AG09309 (cell line): ENCODE measurements around the gene DSG3.

Experiments used
- DNase-seq: peaks from one replicate; pipeline ENCODE4 v3.0.0-alpha.2; 2010; ENCODE audit warnings: low read depth
- H3K4me3 ChIP-seq: 2 replicates; pipeline ENCODE4 v1.5.1; 2011; ENCODE audit warnings: mild to moderate bottlenecking, low read depth, low read length, moderate library complexity; ENCODE audit not compliant: control insufficient read depth
- TF ChIP-seq, protein P1 (sequence below): IDR thresholded peaks from 2 replicates; pipeline ENCODE4 v1.5.1; 2011; ENCODE audit warnings: mild to moderate bottlenecking, low read depth, low read length, inconsistent platforms; ENCODE audit not compliant: insufficient read depth, control insufficient read depth; ENCODE audit errors: missing control alignments

DSG3 gene

DNA sequence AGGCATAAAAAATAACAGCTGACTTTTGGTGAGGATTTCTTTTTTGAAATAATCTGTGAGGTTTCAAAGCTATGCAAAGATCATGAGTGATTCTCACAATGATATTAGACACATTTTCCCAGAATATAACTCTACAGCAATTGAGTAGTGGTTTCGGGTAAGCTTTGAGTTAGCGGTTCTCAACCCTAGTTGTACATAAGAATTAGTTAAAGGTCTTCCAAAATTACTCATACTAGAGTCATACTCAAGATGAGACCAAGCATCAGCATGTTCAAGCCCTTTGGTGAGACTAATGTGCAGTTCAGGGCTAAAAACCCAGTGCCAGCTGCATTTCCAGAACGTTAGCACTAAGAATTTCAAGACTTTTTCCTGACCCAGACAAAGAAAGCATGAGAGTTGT is 39.9 kb upstream of the DSG3 start:
- no peak overlapping the region for H3K4me3 ChIP-seq
- DNase-seq = no peak
- TF ChIP-seq, protein P1, sequence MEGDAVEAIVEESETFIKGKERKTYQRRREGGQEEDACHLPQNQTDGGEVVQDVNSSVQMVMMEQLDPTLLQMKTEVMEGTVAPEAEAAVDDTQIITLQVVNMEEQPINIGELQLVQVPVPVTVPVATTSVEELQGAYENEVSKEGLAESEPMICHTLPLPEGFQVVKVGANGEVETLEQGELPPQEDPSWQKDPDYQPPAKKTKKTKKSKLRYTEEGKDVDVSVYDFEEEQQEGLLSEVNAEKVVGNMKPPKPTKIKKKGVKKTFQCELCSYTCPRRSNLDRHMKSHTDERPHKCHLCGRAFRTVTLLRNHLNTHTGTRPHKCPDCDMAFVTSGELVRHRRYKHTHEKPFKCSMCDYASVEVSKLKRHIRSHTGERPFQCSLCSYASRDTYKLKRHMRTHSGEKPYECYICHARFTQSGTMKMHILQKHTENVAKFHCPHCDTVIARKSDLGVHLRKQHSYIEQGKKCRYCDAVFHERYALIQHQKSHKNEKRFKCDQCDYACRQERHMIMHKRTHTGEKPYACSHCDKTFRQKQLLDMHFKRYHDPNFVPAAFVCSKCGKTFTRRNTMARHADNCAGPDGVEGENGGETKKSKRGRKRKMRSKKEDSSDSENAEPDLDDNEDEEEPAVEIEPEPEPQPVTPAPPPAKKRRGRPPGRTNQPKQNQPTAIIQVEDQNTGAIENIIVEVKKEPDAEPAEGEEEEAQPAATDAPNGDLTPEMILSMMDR = no peak

DNA sequence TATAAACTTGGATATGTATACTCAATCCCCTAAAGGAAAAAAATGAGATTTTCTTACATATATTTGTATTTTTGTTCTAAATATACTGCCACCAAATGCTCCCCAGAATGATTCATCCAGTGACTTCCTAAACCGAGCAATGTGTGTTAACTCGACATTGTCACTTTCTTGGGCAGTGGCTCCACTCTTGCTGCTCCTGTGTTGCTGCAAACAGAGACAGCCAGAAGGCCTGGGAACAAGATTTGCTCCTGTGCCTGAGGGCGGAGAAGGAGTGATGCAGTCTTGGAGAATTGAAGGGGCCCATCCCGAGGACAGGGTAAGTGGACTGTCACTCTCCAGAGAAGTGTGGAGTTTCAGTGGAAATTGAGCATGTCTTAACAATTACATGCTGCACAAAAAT is 38.3 kb upstream of the DSG3 start:
- TF ChIP-seq, protein P1 = no peak
- H3K4me3 ChIP-seq = no peak overlapping the region
- DNase-seq = no peak

DNA sequence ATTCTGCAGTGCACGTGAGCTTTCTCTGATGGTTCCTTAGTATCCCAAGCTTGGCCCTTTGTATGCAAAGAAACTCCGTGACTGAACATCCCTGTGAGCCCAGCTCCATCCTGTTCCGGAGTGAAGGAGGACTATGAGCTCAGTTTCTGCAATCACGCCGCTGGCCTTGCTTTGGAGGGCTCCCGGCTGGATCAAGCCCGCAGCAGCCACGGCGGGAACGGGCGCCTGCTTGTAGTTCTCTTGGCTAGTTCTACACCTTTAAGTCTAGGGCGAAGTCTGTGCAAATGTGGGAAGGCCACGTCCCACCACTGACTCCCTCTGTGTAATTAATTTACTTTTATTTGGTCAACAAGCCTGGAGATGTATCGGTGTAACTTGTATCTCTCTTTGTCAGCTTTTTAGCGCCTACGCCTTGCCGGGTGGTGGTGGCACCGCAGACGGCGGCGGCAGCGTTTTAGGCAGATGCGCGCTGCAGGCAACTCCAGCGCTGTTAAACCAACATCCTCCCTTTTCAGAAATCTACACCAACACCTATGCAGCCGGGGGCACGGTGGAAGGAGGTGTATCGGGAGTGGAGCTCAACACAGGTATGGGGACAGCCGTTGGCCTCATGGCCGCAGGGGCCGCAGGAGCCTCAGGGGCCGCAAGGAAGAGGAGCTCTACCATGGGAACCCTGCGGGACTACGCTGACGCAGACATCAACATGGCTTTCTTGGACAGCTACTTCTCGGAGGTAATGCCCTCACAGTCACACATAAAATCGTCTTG is 36.6 kb upstream of the DSG3 start:
- H3K4me3 ChIP-seq = no peak overlapping the region
- no peak for DNase-seq

DNA sequence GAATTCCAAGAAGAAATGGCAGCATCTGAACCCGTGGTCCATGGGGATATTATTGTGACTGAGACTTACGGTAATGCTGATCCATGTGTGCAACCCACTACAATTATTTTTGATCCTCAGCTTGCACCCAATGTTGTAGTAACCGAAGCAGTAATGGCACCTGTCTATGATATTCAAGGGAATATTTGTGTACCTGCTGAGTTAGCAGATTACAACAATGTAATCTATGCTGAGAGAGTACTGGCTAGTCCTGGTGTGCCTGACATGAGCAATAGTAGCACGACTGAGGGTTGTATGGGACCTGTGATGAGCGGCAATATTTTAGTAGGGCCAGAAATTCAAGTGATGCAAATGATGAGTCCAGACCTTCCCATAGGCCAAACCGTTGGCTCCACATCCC is 34.4 kb upstream of the DSG3 start:
- TF ChIP-seq, protein P1 = no peak
- no peak for DNase-seq
- H3K4me3 ChIP-seq = no peak overlapping the region

More for the DNA sequence above, 36.6 kb upstream of the DSG3 start:
- TF ChIP-seq, protein P1 = no peak

DNA sequence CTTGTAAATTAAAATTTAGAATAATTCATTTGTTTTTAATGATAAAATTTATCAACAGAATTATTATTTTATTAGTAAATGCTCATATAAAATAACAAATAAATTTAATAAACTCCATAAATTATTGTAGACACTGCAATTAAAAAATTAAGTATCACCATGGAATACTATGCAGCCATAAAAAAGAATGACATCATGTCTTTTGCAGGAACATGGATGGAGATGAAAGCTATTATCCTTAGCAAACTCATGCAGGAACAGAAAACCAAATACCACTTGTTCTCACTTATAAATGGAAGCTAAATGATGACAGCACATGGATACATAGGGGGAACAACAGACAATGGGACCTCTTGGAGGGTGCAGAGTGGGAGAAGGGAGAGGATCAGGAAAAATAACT is 29.7 kb upstream of the DSG3 start:
- DNase-seq = no peak
- no peak overlapping the region for H3K4me3 ChIP-seq
- TF ChIP-seq, protein P1 = no peak

DNA sequence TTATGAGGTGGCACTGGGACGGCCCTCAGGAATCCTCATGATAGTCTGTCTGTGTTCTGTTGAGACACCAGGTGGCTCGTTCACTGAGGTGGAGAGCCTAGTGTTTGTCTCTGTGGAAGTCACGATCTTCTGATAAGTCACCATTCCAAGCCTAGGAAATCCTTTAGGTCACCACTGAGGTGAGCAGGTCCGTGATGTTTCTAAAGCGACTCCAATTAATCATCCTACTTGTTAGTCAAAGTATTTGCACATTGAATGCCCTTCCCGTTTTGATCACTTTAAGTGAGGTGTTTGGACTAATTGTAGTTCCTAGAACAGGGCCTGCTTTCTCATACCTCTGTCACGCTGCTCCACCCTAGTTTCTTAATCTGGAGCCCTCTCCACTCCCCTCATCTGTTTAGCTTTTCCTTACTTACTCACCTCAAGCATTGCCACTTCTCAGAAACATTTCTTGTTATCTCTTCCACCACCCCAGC is 28.0 kb upstream of the DSG3 start:
- TF ChIP-seq, protein P1 = no peak
- no peak overlapping the region for H3K4me3 ChIP-seq
- no peak for DNase-seq
